Muscle layer of colon (tissue), 2 donors: ENCODE measurements around the gene TBX15.

Experiments
- H3K27ac ChIP-seq: one replicate; pipeline ENCODE4 v1.7.0; 2013; ENCODE audit warnings: low read depth, mild to moderate bottlenecking, low read length, moderate library complexity
- H3K27me3 ChIP-seq, 2 donors: one replicate each; pipeline ENCODE4 v1.7.0; 2013; ENCODE audit warnings: low read length in 2 of 2, mild to moderate bottlenecking in 2 of 2; ENCODE audit not compliant: insufficient read depth in 2 of 2, control insufficient read depth in 1 of 2
- H3K36me3 ChIP-seq: one replicate; pipeline ENCODE4 v1.7.0; 2013; ENCODE audit warnings: mild to moderate bottlenecking, low read length; ENCODE audit not compliant: insufficient read depth
- H3K4me1 ChIP-seq: one replicate; pipeline ENCODE4 v1.7.0; 2013; ENCODE audit warnings: mild to moderate bottlenecking, low read length; ENCODE audit not compliant: insufficient read depth
- H3K4me3 ChIP-seq, 2 donors: one replicate each; pipeline ENCODE4 v1.7.0; 2013; ENCODE audit warnings: low read length in 2 of 2, low read depth in 1 of 2, mild to moderate bottlenecking in 1 of 2, moderate library complexity in 1 of 2
- H3K9ac ChIP-seq: one replicate; pipeline ENCODE4 v1.7.0; 2013; ENCODE audit warnings: low read length
- H3K9me3 ChIP-seq: one replicate; pipeline ENCODE4 v1.7.0; 2013; ENCODE audit warnings: mild to moderate bottlenecking, low read length
- donor health status: abdominal sarcoma.
- donor health status: Adenocarcinoma of cecum.

Gene TBX15

DNA sequence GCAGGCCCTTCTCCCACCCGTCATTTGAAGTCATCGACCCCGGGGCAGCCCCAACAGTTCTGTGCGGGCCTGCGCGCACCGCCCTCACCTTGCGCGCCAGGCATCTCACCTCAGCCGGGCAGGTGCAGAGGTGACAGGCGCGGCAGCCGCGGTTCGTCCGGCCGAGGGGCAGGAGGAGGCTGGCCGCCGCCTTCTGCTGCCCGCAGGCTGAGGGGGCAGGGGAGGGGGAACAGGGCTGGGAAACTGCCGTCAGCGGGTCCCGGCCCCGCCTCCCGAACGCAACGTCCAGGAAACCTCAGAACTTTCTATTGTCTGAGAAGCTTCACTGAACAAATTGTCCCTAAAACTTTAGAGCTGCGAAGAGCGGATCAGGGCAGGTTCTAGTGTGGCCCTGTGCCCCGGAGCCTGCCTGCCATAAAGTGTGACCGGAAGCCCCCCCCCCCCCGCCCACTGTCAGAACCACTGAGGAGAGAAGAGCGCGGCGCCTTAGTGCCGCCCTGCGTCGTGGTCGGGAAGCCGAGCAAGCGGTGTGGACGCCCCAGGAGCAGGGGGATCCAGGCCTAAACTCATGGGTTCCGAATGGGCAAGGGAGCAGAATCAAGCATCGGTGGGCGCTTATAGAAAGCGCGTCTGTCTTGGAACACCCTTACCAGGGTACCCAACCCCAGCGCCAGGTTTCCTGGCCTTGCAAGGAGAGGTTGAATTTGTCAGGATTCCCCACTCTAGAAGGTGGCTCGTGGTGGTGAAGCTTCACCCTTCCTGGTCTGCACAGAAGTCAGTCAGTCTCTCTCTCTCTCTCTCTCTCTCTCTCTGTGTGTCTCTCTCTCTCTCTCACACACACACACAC, 13.3 kb upstream of the TBX15 start:
- Histone ChIP-seq H3K36me3 (no peaks in the 10 kb centered on the region), H3K27me3 (peaks cover 84 to 92% of the 10 kb centered on the region in 2 donors), H3K4me1 (peaks cover 10% of the 10 kb centered on the region), H3K9me3 (no peaks in the 10 kb centered on the region), H3K4me3 (no peak overlapping the region), H3K27ac (no peak overlapping the region), H3K9ac (no peak overlapping the region)

DNA sequence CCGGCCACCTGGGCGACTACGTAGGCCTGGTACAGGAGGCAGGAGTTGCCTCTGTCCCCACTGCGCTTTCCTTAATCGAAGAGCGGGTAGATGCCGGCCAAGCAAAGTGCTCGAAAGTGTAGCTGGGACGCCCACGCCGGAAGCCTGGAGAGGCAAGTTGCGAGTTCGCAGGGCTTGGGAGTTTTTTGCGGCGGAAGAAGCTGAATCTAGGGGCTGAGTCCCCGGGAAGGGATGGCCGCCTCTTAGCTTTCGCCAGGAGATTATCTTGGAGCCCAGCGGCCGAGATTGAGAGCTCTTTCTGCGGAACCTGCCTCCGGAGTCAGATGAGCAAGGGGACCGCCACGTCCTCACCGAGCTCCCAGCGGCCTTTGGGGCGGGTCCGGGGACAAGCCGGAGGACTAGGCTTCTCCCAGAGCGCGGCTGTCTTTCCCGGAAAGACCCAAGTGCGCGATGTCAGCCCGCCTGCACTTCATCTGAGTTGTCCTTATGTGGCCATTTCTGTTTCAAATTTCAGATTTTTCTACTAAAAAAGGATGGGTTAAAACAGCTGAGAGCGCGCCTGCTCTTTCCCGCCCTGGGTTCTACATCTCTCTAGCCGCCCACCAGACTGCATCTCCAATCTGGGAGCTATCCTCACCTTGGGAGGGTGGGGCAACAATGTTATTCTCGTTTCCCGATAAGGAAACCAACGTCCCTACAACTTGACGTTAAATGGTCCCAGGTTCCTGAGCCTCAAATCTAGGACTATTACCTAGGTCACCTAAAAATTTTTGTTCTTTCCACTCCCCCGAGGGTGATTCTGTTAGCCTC, 12.4 kb upstream of the TBX15 start:
- no peak overlapping the region for H3K9ac ChIP-seq
- no peaks in the 10 kb centered on the region for H3K9me3 ChIP-seq
- H3K27me3 ChIP-seq, result peaks cover 84 to 91% of the 10 kb centered on the region in 2 donors
- H3K4me3 ChIP-seq, result no peak overlapping the region
- no peaks in the 10 kb centered on the region for H3K36me3 ChIP-seq
- H3K27ac ChIP-seq, result no peak overlapping the region
- H3K4me1 ChIP-seq, result peaks cover 10% of the 10 kb centered on the region

DNA sequence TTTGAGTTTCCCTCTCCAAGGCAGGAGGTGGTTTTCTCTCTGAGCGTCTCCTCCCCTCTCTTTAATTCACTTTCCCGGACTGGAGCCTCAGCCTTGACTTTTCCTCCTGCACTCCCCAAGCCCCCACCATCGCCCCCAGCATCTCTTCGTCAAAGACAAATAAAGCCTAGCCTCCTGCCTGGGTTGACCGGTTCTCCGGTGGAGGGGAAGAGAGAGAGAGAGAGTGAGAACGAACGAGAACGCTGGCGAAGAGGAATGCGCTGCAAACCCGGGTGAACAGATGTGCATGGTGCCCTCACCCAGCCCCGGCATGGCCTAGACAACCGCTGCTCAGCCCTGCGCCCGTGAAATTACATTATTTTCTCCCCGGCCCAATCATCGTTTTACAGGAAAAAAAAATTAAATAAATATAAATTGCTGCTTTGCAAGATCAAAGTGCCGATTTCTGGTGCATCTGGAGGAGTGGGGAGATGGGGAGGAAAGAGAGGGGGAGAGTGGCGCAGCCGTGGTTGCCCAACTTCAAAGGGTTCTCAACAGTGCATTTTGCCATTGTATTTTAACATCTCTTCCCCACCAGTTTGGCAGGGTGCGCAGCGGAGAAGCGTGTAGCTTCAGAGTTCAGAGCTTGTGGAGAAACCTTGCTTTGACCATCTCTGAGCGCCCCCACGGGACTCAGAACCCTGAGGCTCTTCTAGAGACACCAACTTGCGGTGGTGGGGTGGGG, 11.4 kb upstream of the TBX15 start:
- no peak overlapping the region for H3K4me3 ChIP-seq
- peaks cover 83 to 91% of the 10 kb centered on the region in 2 donors for H3K27me3 ChIP-seq
- no peaks in the 10 kb centered on the region for H3K9me3 ChIP-seq
- H3K27ac ChIP-seq, result no peak overlapping the region
- H3K36me3 ChIP-seq, result no peaks in the 10 kb centered on the region
- no peak overlapping the region for H3K9ac ChIP-seq
- H3K4me1 ChIP-seq, result peaks cover 10% of the 10 kb centered on the region

DNA sequence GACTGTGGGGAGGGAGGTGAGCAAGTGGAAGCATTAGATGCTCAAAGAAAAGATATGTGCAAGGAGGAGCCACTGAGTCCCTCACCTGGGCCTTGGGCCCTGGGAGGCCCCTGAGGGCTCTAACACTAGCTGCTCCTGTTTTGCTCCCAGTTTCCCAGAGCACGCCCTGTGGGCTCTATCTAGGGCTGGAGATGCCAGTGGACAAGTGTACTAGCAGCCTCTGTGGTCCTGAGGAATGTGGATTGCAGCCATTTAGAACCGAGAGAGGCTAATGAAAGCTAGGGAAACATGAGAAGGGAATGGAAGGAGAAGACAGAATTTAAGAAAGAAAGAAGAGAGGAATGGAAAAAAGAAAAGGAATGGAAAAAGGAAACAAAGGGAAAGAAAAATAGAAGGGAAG, 10.0 kb upstream of the TBX15 start:
- Histone ChIP-seq H3K27me3 (peaks cover 87 to 91% of the 10 kb centered on the region in 2 donors), H3K4me1 (peaks cover 10% of the 10 kb centered on the region), H3K27ac (no peak overlapping the region), H3K36me3 (no peaks in the 10 kb centered on the region), H3K9me3 (no peaks in the 10 kb centered on the region), H3K4me3 (no peak overlapping the region), H3K9ac (no peak overlapping the region)

DNA sequence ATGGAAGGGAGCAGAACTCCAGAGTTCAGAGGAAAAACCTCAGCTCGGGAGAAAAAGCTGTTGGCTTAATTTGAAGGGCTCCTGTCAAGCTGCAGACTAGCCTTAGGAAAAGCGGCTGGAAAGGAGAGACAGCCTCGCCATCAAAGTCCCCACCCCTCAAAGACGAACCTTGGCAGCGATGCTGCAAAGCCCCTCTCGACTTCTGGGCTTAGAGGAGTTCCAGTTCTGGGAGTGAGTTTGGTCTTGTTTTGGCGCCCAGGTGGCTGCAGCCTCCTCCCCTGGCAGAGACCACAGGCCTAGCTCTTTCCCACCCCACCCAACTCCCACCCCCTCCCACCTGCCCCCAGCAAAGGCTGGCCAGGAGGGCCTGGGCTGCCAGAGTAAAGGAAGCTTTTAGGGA, 9.1 kb upstream of the TBX15 start:
- Histone ChIP-seq H3K27me3 (peaks cover 86 to 91% of the 10 kb centered on the region in 2 donors), H3K36me3 (no peaks in the 10 kb centered on the region), H3K4me1 (peaks cover 10% of the 10 kb centered on the region), H3K9ac (no peak overlapping the region), H3K9me3 (peaks cover 1% of the 10 kb centered on the region), H3K27ac (no peak overlapping the region), H3K4me3 (no peak overlapping the region)

DNA sequence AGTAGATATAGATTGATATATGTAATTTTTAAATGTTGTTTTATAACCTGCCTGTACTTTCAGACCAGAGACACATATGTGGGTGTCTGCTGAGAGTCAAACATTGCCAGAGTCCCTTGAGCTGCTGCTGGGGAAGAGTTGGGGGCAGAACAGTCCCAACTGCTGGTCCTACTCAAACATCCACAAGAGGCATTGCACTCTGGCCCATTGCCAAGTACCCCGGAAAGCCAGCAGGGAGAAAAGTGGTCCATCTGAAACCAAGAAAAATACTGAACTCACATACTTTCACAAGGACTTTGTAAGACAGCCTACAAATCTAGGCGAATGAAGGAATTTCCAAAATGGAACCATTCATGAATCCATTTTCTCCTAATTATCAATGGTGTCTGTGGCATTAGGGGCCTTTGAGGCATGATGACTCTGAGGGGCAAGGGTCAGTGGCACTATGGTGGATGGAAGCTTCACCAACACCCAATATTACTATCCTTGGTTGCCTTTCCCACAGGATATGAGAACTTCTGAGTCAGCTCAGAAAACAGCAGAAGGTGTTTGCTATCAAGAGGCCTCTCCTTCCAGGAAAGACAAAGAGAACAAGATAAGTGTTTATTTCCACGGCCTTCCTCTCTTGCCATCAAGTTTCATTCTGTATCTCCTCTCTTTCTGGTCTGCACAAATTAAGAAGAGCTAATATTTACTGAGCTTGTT, 7.3 kb upstream of the TBX15 start:
- Histone ChIP-seq H3K4me1 (peaks cover 3% of the 10 kb centered on the region), H3K9me3 (peaks cover 4% of the 10 kb centered on the region), H3K27ac (no peak overlapping the region), H3K9ac (no peak overlapping the region), H3K36me3 (no peaks in the 10 kb centered on the region), H3K4me3 (no peak overlapping the region), H3K27me3 (peaks cover 89 to 94% of the 10 kb centered on the region in 2 donors)

DNA sequence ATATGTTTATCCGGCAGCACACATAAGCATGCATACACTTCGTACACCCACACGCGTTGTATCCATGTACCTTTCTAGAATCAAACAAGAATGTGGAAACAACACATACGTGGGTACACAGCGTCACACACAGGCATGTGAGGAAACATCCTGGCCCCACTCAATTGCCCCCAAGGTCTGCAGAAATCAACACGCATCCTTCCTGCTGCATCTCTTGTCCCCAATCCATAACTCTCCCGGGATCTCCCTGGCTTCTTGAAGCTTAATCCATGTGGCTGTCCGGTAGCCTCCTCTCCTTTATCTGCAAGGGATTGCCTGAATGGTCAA, 5.5 kb upstream of the TBX15 start:
- Histone ChIP-seq H3K27me3 (peaks cover 88 to 94% of the 10 kb centered on the region in 2 donors), H3K4me3 (no peak overlapping the region), H3K27ac (no peak overlapping the region), H3K9me3 (peaks cover 4% of the 10 kb centered on the region), H3K4me1 (peaks cover under 1% of the 10 kb centered on the region), H3K36me3 (no peaks in the 10 kb centered on the region), H3K9ac (no peak overlapping the region)

DNA sequence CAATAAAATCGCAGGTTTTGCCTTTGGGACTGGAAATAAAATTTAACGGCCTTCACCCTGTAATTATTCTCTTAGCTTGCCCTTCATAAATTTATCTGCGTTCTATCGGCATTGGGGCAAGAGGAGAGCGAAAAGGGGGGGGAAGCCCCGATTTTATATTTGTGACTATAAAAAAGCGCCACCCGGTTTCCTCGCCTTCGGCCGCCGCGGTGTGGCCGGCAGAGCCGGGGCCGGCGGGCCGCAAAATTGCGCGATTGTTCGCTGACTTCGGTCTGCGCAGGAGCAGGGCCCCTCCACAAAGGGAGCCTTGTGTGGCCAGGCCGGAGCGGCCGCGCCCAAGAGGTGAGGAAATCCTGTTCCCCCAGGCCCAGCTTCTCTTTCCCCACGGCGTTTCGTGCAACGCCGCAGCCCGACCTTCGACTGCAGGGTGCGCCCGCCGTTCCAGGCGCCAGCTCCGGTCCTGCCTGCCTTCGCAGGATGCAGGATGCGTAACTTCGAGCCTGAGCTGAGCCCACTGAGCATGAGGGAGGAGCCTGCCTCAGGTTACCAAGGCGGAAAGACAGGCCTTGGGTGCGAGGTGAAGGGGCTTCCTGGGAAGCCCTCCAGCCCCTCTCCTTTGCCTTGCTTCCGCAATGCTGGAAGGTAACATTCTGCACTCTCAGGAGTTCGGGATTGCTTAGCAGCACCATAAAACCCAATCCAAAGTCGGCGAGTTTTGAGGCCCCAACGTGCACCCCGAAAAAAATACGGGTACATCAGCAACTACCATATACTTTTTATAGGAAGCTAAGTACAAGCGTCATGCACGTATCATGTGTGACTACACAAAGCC, 4.9 kb upstream of the TBX15 start:
- Histone ChIP-seq H3K9ac (no peak overlapping the region), H3K4me3 (no peak overlapping the region), H3K27me3 (peaks cover 89 to 94% of the 10 kb centered on the region in 2 donors), H3K4me1 (peaks cover 6% of the 10 kb centered on the region), H3K36me3 (no peaks in the 10 kb centered on the region), H3K9me3 (peaks cover 4% of the 10 kb centered on the region), H3K27ac (no peak overlapping the region)

DNA sequence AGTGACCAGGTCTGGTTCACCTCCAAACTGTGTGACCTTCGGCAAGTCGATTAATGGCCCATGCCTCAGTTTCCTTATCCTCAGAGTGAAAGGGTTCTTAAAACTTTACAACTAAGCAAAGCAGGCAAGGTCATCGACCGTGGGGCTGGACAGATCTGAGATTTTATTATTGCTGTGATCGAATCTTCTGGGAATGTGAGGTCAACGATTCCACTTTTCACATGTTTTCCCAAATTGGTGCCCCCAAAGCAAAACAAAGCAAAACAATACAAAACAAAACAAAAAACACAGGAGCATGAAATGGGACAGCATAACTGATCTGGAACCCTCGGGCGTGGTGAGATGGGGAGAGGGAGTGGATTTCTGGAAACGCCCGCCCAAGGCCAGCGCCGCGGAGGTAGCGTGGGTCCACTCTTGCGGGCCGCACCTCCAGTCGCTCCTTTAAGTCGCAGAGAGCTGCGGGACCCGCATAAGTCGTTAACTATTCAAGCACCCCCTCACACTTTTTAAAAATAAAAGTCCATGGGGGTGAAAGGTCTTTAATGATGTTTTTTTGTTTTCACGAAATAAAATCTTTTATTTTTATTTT, 4.2 kb upstream of the TBX15 start:
- Histone ChIP-seq H3K36me3 (no peaks in the 10 kb centered on the region), H3K9me3 (peaks cover 4% of the 10 kb centered on the region), H3K9ac (no peak overlapping the region), H3K4me1 (peaks cover 8% of the 10 kb centered on the region), H3K27me3 (peaks cover 91 to 96% of the 10 kb centered on the region in 2 donors), H3K27ac (no peak overlapping the region), H3K4me3 (no peak overlapping the region)

DNA sequence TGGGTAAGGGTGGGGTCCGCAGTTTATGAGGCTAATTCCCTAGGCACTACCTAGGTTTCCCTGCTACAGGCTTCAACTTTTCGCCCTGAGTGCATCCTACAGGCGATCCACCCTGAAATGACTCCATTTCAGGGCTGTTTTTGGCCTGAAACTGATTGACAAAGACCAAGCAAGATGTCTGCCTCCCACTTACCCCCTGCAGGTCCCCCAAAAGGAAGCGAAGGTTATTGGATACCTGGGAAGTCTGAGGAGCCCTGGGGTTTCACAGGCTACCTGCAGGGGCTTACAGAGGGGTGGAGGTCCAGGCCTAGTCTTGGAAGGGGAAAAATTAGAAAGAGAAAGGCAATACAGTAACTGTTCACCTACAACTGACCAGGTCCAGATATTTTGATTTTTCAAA, 3.3 kb upstream of the TBX15 start:
- no peak overlapping the region for H3K4me3 ChIP-seq
- no peak overlapping the region for H3K9ac ChIP-seq
- peaks cover 96 to 99% of the 10 kb centered on the region in 2 donors for H3K27me3 ChIP-seq
- H3K27ac ChIP-seq, result no peak overlapping the region
- no peaks in the 10 kb centered on the region for H3K36me3 ChIP-seq
- H3K4me1 ChIP-seq, result peaks cover 14% of the 10 kb centered on the region
- H3K9me3 ChIP-seq, result peaks cover 4% of the 10 kb centered on the region
